HG03442 (cell line): ENCODE measurements around the gene GABRB3.

ENCODE experiments used
- ATAC-seq: cut with Tn5 transposase; IDR thresholded peaks from one replicate; pipeline ENCODE4 v1.9.1; 2021; ENCODE audit warnings: mild to moderate bottlenecking, moderate library complexity; ENCODE audit not compliant: unreplicated experiment

Gene GABRB3

DNA sequence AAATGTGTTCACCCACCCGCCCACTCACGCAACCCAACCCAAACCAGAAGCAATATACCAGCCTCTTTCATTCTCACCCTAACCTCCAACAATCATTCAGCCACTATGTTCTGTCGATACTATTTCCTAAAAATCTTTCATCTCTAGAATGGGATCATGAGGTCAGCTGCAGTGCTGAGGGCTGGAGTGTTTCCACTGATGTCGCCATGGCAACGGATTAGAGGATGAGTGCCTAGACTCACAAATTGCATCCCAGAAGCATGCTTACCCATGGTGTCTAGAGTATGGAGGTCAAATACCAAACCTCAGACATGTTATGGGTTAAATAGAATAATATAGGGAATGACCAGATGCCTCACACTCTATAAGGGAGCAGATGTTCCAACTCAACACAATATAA lies 138.5 kb downstream of the GABRB3 start:
- ATAC-seq = no peak

DNA sequence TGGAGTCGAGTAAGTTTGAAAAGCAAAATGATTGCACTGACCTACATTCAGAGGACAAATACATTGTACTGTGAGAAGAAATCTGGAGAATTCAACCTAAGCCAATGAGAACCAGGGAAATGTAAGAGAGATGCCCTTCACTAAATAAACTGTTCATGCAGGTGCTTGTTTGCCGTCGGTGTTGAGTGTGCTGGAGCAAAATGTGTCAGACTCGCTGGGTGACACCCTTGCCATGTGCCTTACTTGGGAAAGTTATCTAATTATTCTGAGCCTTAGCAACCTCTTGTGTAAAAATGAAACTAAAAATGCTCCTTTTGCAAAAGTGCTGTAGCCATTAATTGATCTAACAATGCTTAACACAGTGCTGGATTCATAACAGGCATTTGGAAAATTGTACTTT lies 140.4 kb downstream of the GABRB3 start:
- ATAC-seq = no peak

DNA sequence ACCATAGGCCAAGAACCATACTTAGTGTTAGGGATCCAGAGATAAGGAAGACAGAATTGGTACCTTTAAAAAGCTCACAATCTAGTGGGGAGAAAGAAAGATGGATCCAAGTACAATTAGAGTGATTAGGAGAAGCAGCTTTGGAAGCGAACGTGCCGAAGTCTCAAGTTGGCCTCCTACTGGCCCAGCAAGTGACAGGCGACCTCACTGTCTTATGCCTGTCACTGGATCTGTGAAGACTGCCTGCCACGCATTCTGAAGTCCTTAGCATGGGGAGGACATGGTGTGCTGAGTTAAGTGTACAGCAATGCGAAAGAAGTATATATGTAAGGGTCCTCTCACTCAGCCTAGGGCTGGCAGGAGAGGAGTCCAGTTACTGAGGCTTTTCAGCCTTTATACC lies 141.0 kb downstream of the GABRB3 start:
- no peak for ATAC-seq

DNA sequence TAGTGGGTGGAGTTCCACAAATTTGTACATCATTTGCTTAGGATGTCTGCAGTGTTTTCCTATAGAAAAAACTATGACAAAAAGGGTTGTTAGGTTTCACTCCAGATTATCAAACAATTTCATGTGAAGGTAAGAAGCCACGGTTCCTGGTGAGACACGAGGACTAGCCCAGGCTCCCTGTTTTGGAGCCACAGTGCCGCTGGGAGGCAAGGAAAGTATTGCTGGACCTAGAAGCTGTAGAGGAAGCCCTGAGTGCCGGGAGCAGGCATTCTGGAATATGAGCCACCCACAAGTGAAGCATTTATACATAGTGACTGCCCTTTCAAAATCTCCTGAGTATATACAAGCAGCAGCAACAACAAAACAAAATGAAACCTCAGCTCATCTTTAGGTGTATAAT lies 142.0 kb downstream of the GABRB3 start:
- ATAC-seq = no peak

DNA sequence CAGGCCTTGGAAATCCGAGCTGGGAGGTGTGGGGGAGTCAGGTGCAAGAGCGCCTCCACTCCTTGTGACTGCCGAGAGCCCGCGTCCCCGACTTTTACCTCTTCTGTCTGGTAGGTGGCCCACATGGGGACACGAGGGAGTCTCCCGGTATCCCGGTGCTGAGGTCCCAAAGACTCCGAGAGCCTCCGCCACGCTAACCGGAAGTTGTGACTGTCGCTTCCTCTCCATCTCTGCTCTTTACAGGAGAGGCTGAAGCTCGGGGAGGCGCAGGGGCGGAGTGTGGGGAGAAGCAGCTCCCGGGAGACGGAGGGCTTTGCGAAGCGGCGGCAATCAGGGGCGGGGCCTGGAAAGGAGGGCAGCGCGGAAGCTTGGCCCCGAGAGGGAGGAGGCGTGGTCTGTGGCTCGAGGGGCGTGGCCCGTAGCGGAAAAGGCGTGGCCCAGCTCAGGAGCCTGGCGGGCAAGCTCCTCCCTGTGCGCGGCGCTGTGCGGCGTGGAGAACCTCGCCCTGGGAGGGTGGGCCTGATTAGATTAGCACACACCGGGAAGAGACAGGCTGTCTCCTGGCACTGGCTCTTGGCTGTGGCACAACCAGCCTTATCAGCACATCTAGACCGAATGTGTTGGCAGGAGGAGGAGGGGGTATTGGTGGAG lies 143.9 kb downstream of the GABRB3 start:
- ATAC-seq = no peak

DNA sequence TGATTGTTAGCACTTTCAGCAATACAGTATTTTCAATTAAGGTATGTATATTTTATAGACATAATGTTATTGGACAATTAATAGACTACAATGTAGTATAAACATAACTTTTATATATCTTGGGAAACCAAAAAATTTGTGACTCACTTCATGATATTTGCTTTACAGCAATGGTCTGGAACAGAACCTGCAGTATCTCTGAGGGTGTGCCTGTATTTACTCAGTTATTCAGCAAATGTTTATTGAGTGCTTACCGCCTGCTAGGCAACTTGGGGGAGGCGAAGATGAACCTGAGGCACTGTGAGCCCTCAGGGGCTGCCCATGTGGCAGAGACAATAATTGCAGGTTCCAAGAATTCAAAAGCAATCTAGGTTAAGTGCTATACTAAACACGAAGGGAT lies 144.8 kb downstream of the GABRB3 start:
- no peak for ATAC-seq

DNA sequence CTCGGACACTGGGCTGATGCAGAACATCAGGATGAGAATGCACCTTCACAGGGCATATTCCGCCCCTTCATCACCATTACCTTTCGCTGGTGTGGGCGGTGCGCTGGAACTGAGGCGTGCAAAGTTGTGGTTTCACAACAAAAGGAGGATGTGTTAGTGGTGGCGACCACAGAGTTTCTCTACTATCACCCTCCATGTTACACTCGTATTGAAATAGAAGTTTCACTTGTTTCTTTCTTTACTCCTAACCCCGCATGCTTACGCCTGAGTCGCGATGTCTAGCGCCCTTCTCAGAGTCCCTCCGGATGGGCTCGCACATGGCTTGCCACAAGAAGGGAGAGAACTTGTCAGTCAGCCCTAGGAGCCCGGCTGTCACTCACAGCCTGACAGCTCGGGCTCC lies 148.7 kb downstream of the GABRB3 start:
- no peak for ATAC-seq

DNA sequence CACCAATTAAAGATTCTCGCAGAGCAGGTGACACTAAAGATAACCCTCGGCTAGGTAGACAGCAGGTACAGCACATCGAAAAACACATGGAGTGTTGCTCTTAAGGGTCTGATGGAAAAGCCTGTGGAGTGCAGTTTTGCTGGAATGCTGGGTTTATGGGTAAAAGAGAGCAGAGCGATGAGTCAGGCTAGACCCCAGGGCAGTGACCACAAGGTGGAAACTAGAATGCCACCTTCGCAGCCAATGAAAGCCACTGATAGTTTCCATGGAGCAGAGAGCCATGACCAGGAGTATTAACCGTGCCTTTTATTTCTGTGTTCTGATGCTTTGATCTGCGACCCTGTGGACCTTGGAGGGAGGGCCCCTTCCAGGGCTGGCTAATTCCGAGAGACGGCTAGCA lies 149.8 kb downstream of the GABRB3 start:
- ATAC-seq = no peak

DNA sequence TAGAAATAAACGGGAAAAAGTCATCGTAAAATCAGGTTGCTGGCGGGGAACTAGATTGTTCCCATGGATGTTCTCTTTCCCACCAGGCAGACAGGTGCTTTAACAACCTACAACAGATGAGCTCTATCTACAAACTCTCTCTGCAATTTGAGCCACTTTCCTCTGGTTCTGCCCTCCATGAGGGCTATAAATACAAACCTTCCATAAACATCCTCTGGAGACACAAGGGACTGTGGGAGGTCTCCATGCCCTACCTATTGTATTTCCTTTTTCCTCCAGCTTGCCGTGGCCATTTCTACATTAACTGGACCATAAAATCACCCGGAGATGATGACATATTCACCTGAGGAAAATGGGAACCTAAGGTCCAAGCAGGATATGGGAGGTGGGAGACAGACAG lies 151.1 kb downstream of the GABRB3 start:
- no peak for ATAC-seq

DNA sequence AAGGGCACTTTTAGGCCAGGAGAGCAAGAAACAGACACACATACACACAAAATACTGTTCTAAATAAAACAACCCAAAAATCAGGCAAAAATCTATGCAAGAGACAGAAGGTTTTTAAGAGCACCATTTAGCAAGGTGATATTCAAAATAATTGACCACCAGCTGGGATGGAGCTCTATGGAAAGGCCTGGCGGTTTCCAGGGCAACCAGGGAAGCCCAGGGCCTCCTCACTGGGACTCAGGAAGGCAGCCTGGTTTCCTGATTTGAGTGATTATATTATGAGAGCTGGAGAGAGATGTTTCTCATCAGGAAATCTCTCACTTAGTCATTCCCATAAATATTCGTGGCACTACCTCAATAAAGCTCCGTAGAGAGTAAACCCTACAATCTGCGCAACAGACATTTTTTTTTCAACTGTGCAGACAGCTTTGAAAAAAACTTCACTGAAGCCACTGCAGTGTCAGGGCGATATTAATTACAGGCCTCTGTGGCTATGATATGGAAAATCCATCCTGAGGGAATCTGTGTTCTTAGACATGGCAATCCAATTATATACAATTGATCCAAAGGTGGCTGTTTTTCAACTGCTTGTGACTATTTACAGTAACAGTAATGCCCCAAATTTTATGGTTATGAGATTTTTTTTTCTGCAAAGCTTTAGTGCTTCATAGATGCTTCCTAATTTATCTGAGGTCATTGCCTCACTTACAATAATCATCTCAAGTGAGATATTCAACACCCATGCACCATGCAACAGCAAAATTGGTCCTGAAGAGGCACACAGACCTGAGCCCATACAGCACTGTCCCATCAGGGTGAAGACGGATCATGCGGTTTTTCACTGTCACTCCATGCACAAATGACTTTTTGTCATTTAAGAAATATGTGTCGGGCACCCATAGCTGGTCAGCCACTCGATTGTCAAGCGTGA lies 152.1 kb downstream of the GABRB3 start:
- no peak for ATAC-seq

DNA sequence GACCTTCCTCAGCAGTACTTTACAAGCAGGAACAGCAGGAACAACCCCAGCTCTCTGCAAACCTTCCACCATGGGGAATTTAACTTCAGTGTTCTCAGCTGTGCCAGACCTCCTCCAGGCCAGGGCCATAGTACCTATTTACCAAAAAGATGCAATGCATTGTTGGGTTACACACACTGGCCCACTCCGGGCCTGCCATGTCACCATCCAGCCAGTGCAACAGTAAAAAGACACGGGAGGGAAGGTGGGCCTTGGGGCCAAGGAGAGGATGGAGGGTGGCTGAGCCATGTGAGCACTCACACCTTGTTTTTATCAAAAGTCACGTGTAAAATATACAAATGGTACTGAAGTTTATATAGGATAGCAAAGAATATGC lies 157.0 kb downstream of the GABRB3 start:
- no peak for ATAC-seq

DNA sequence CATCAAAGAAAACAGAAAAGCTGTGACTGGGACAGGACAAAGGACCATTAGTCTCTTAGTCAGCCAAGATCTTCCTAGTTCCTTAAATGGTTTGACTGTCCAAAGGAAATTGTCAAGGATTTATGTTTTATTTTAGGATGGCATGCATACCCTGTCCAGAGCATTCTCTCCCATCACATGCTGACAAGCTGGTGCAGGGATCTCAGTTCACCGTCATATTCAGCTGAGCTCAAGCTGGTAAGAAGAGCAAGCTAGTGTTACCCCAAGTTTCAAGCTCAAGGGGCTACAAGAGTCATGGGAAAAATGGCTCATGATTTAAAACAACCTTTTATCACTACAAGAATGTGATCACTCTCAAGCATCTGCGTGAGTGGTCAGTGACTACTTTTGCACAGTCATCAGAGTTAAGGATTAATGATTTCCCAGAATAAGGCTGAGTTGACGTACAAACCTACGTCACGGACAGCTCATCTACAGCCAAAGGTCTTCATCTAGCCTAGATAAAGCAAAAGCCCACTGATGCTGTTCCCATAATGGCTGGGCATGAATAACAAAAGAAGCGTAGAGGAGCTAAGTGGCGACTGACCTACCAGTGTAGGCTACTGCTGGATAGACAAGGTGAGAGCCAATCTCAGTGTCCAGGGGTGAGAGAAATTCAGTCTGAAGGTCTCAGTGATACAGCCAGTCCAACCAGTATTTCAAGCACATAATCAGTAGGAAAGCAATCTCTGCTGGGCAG lies 157.5 kb downstream of the GABRB3 start:
- no peak for ATAC-seq

DNA sequence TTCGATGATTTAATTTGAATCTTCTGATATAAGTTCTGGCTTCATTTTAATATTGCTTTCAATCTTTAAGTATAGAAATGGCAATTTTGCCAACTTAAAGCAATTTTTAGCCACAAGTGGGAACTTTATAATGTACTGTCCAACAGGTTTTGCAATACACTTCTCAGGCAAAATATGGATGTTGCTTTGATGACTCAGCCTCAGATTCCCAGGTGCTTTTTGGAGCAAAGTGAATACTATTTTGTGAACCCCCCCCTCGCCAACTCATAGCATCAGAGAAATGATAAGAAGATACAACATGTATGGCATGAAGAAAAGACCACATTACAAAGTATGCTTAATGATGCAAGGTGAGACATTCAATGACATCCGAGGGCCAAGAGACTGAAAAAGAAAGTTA lies 158.1 kb downstream of the GABRB3 start:
- no peak for ATAC-seq

DNA sequence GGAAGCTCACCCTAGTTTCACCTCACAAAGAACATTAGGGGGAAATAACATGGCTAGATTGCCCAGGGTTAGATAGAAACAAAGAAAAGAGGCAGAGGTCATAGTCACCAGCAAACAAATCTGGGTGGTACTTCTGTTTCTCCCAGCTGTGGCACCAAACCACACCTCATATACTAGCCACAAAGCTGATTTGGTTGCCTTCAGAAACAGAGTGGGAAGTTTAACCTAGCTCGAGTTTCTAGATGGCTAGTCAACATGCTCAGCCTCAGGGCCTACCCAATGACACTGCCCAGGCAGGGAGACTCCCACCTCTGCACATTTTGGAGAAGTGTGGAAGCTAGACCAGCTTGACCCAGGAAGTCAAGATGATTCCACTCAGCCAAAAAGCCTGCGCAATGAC lies 174.2 kb downstream of the GABRB3 start:
- ATAC-seq = no peak

DNA sequence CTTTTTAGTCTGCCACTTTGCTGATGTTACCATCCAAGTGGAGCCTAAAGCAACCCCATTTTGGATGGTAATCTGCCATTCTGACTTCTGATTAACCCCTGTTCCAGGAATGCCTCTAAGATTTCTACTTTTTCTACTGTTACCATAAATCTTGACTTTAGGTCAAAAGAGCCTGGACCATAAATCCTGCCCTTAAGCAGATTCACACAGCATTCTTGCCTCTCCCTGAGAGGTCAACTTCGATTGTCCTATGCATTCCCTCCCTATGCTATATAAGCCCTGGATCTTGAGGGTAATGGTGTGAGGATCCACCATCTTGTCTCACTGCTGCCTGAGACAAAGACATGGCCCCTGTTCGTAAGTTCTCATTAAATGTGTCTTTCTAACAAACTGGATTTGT lies 177.3 kb downstream of the GABRB3 start:
- no peak for ATAC-seq

DNA sequence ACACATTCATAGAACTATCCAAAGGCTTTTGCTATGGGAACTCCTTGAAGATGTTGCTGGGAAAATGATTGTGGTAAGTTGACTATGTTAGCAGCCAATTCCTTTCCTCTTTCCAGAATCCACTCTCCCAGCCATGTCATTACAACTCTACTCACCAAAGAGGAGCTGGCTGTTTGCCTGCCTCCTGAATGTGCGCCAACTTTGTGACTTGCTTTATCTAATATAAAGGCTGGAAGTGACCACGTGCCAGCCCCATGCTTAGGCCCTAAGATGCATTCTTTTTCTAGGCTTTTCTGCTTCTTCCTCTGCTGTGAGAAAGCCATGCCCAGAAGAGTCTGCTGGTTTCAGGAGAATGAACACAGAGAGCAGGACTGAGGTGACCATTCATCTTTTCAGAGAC lies 182.2 kb downstream of the GABRB3 start:
- ATAC-seq = no peak

DNA sequence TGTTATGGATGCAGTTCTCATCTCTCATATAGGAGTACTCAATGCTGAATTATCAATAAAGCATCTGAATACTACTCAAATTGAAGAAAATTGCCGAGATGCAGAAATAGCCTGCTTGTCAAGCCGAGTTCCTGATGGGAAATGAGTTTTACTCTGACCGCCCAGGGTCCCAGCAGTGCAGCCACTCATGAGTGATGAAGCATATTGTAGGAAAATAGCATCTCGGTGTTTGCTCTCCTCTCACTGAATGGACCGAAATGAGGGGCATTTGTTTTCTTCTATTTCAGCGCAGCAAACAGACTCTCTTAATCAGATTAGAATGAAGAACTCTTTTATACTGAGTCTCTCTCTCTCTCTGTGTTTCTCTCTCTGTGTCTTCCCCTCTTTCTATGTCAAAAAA lies 190.0 kb downstream of the GABRB3 start:
- ATAC-seq = no peak

DNA sequence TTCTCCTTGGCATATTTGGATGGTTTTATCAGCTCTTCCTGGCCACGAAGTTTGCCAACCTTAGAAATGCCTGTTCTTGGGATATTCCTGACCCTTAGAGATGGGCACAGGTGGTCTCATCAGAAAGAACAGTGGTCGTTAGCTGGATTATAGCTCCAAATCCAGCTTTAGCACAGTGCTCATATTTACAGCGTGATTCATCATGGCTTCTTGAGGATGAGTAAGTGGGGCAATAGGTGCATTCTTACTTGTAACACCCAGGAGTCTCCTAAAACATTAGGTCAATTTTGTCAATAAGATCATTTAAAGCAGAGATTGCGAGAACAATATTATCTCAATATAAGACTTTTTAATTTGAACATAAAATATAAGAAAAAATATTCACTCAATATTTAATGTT lies 191.9 kb downstream of the GABRB3 start:
- no peak for ATAC-seq

DNA sequence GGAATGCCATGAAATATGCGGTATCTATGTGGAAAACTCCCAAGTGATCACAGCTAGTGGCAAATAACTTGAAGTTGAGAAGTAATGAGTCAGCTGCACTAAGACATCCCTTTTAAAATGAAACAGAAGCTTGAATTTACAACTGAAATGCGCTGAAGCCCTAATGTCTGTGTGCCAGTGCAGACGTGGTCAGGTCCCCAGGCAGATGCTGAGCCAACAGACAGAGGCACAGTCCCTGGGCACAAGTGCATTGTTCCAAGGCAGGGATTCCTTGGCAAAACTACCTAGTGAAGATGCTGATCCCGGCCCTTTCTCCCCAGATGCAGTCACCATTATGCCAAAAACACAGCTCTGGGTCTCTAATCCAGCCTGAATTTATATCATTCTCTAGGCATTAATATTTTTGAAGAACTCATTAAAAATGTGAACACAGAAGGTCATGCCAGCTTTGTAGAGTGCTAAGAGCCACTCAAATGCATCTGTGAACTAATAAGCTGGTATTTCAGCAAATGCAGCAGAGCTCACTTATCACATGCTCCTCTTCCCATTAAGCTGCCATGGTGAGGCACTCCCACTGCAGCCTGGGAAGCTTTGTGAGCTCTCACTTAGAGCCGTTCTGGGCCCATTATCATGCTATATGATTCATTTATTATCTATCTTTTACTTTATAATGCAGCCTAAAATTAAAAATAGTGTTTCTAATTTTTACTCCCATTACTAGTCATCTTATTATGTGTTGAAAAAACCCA lies 200.1 kb downstream of the GABRB3 start:
- no peak for ATAC-seq

DNA sequence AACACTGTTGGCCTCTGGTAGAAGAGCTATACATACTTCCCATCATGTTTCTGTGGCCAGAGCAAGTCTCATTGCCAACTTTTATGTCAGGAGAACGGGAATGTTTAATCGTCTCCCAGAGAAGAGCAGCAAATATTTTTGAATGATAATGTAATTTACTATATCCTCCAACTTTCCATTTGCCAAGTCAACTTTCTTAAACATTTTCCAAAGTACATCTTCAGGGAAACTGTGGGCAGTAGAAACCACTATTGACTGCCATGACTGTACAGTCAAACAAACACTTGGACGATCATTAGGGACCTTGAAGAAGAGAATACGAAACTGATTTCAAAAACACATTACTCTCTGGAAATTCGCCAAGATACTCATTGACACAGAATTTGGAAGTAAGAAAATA lies 201.5 kb downstream of the GABRB3 start:
- no peak for ATAC-seq

DNA sequence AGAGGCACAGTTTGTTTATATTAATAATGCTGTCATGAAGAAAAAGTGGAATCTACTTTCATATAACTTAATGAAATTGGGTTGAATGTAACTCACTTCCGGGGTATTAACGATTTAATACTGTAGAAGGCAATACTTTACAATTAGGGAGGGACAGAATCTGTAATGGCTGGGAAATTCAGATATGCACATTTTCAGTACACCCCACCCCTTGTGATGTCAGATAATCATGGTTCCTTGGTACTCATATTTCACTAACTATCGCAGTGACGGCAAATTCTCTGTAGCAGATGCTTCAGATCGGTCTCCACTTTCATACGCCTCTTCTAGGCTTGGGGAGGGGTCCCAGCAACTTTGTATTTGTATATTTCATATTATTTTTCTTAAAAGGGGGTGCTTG lies 207.3 kb downstream of the GABRB3 start:
- no peak for ATAC-seq
